Measurements from ENCODE around the gene KRT2.

The KRT2 gene

GRCh38 chr12:52667509-52667908, 15.5 kb upstream of the KRT2 start:
- DNase-seq (ENCODE audit: low read depth in 4 of 4, low spot score in 1 of 4) = no peak

GRCh38 chr12:52666471-52666870, 14.5 kb upstream of the KRT2 start:
- DNase-seq (ENCODE audit: low read depth in 4 of 4, low spot score in 1 of 4) = no peak

GRCh38 chr12:52663420-52663819, 11.4 kb upstream of the KRT2 start:
- DNase-seq (ENCODE audit: low read depth in 4 of 4, low spot score in 1 of 4) = no peak

GRCh38 chr12:52662918-52663229, 10.9 kb upstream of the KRT2 start:
- no peak for DNase-seq (ENCODE audit: low read depth in 4 of 4, low spot score in 1 of 4)

- DNase-seq (ENCODE audit: low read depth in 4 of 4, low spot score in 1 of 4) = no peak
These were observed 10.3 kb upstream of the KRT2 start for GRCh38 chr12:52662093-52662917.

- DNase-seq (ENCODE audit: low read depth in 4 of 4, low spot score in 1 of 4) = no peak
These were observed 9.7 kb upstream of the KRT2 start for GRCh38 chr12:52661668-52662067.

GRCh38 chr12:52660934-52661499, 9.0 kb upstream of the KRT2 start:
- DNase-seq (ENCODE audit: low read depth in 4 of 4, low spot score in 1 of 4) = no peak

- no peak for DNase-seq (ENCODE audit: low read depth in 4 of 4, low spot score in 1 of 4)
These were observed 7.9 kb upstream of the KRT2 start for GRCh38 chr12:52659951-52660350.

- DNase-seq (ENCODE audit: low read depth in 4 of 4, low spot score in 1 of 4) = no peak
These were observed 7.4 kb upstream of the KRT2 start for GRCh38 chr12:52659395-52659794.

- DNase-seq (ENCODE audit: low read depth in 4 of 4, low spot score in 1 of 4) = no peak
These were observed 6.2 kb upstream of the KRT2 start for GRCh38 chr12:52658196-52658595.

GRCh38 chr12:52657250-52657902, 5.4 kb upstream of the KRT2 start:
- no peak for DNase-seq (ENCODE audit: low read depth in 4 of 4, low spot score in 1 of 4)

GRCh38 chr12:52656616-52657015, 4.6 kb upstream of the KRT2 start:
- no peak for DNase-seq (ENCODE audit: low read depth in 4 of 4, low spot score in 1 of 4)

GRCh38 chr12:52655720-52656124, 3.7 kb upstream of the KRT2 start:
- no peak for DNase-seq (ENCODE audit: low read depth in 4 of 4, low spot score in 1 of 4)

GRCh38 chr12:52655251-52655650, 3.2 kb upstream of the KRT2 start:
- no peak for DNase-seq (ENCODE audit: low read depth in 4 of 4, low spot score in 1 of 4)

GRCh38 chr12:52650520-52651081, 1.4 kb downstream of the KRT2 start:
- DNase-seq (ENCODE audit: low read depth in 4 of 4, low spot score in 1 of 4) = no peak

GRCh38 chr12:52649066-52649465, 2.9 kb downstream of the KRT2 start:
- DNase-seq (ENCODE audit: low read depth in 4 of 4, low spot score in 1 of 4) = no peak

GRCh38 chr12:52648012-52648550, 3.9 kb downstream of the KRT2 start:
- no peak for DNase-seq (ENCODE audit: low read depth in 4 of 4, low spot score in 1 of 4)

GRCh38 chr12:52647601-52648000, 4.4 kb downstream of the KRT2 start:
- DNase-seq (ENCODE audit: low read depth in 4 of 4, low spot score in 1 of 4) = no peak

GRCh38 chr12:52646613-52647012, 5.4 kb downstream of the KRT2 start:
- DNase-seq (ENCODE audit: low read depth in 4 of 4, low spot score in 1 of 4) = no peak

- DNase-seq (ENCODE audit: low read depth in 4 of 4, low spot score in 1 of 4) = no peak
These were observed 6.0 kb downstream of the KRT2 start for GRCh38 chr12:52645982-52646381.

- no peak for DNase-seq (ENCODE audit: low read depth in 4 of 4, low spot score in 1 of 4)
These were observed 6.8 kb downstream of the KRT2 start for GRCh38 chr12:52645120-52645761.

- DNase-seq (ENCODE audit: low read depth in 4 of 4, low spot score in 1 of 4) = no peak
These were observed 8.0 kb downstream of the KRT2 start for GRCh38 chr12:52644078-52644415.
